Activated naive CD4-positive, alpha-beta T cell treated with anti-CD3 and anti-CD28 coated beads, Interleukin-2, amount 50 U/mL, for 16 hours (primary cell): ENCODE data around the gene P2RX4.
"Not testable (repeated sequence)": the region's sequence is repeated elsewhere in the genome, so short reads cannot be mapped to it uniquely, and the experiment has no call there.

Source experiments
- DNase-seq: peaks from one replicate; pipeline ENCODE4 v3.0.0-alpha.2; 2020

The P2RX4 gene, protein sequence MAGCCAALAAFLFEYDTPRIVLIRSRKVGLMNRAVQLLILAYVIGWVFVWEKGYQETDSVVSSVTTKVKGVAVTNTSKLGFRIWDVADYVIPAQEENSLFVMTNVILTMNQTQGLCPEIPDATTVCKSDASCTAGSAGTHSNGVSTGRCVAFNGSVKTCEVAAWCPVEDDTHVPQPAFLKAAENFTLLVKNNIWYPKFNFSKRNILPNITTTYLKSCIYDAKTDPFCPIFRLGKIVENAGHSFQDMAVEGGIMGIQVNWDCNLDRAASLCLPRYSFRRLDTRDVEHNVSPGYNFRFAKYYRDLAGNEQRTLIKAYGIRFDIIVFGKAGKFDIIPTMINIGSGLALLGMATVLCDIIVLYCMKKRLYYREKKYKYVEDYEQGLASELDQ

DNA sequence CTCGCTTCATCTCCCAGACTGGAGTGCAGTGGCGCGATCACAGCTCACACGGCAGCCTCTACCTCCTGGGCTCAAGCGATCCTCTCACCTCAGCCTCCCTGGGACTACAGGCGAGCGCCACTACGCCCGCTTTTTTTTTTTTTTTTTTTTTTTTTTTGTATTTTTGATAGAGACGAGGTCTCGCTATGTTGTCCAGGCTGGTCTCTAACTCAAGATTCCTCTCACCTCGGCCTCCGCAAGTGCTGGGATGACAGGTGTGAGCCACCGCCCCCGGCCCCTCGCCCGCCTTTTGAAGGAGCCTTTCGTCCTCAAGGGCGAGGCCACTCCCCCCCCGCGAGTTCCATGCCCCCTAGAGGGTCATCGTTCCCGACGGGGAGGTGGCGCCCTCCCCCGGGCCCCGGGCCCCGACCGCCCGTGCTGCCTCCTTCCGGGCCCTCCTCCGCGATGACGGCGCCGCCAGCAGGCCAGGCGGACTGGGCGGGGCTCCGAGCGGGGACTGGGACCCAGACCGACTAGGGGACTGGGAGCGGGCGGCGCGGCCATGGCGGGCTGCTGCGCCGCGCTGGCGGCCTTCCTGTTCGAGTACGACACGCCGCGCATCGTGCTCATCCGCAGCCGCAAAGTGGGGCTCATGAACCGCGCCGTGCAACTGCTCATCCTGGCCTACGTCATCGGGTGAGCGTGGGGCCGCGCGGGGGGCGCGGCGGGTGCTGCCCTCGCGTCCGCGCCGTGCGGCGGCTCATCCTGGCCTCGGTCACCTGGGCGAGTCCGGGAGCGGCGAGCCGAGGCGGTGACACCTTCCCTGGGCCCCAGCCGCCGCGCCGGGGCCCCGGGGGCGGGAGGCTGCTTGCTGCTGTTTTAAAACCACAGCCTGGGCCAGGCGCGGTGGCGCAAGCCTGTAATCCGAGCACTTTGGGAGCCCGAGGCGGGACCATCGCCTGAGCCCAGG lies at the start of gene P2RX4:
P2RX4 (plus strand) TSS at position 506 of the 949 bp plus-strand sequence; CDS start at position 542, 36 bp downstream.
- DNase-seq, result peak; percentile 83

DNA sequence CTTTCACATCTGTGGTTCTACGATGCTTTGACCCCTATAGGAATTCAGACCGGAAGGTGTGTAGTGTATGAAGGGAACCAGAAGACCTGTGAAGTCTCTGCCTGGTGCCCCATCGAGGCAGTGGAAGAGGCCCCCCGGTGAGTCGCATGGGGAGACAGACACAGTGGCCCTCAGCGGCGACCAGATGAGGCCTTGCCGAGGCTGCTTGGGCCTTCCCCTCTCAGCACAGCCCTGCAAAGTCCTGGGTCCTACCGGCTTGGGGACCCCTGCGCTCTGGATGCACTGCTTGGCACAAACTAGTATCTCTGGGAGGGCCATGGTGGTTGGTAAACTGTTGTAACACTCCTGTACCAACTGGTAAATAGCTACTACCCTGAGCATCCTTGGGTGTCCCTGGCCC lies 47.5 kb upstream of the P2RX4 start:
- DNase-seq, result no peak

DNA sequence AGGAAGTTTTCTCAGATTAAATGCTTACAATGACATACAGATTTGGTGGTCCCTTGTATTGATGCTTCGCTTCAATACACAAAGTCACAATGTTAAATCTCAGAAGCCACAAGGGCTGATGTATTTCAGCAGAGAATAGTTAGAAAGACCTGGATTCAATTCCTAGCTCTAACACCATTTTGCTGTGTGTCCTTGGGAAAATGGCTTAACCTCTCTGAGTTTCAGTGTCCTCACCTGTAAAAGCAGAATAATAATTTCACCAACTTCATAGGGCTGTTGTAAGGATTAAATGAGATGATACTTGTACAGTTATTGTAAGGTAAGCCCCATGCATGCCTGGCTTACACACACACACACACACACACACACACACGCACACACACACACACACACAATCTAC lies 46.9 kb upstream of the P2RX4 start:
- DNase-seq, result no peak

DNA sequence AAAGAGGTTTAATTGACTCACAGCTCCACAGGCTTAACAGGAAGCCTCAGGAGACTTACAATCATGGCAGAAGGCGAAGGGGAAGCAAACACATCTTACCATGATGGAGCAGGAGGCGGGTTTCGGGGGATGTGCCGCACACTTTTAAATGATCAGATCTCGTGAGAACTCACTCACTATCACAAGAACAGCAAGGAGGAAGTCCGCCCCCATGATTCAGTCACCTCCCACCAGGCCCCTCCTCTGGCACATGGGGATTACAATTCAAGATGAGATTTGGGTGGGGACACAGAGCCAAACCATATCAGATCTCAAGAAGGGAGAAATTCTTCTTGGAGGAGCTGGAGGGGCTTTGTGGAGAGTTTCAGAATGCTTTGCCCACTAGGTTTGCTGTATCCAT lies 45.1 kb upstream of the P2RX4 start:
- not testable (repeated sequence) for DNase-seq

DNA sequence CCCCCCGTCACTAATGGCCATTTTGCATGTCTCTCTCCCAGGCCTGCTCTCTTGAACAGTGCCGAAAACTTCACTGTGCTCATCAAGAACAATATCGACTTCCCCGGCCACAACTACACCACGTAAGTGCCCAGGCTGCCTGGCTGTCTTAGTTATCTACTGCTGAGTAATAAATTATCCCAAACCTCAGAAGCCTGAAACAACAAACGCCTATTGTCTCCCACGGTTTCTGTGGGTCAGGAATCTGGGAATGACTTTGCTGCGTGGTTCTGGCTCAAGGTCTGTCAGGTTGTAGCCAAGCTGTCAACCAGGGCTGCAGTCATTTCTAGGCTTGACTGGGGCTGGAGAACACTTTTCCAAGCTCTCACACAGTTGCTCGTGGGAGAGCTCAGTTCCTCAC lies 44.6 kb upstream of the P2RX4 start:
- DNase-seq, result no peak

DNA sequence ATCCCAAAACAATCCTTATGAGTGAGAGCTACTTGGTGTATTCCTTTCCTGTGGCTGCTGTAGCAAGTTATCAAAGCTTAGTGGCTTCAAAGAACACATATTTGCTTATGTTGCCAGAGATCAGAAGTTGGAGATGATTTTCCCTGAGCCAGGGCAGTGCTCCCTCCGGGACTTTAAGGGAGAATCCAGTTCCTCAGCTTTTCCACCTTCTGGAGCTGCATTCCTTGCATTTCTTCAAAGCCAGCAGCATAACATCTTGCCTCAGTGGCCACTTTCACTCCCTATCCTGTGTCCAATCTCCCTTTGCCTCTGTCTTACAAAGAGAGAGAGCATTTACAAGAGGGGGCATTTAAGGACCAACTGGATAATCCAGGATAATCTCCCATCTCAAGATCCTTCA lies 43.6 kb upstream of the P2RX4 start:
- no peak for DNase-seq

DNA sequence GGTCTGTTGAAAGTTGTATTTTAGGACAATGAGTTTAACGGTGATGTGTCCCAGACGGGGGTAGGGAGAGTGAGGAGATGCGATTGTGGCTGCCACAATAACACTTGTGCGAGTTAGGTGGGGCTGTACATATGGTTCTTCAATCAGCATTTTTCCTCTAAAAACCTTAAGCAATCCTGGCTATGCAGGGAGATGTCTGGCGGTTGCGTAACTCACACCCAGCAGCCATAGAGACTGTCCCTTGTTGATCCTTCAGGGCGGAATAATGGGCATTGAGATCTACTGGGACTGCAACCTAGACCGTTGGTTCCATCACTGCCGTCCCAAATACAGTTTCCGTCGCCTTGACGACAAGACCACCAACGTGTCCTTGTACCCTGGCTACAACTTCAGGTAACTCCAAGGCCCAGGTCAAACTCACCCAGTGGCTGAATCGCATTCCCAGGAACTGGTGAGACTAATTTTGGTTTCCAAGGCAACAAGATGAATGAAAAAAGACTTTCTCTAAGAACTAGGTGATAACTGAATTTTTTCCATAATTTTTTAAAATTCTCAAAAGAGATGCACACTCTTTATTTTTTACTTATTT lies 42.6 kb upstream of the P2RX4 start:
- no peak for DNase-seq

DNA sequence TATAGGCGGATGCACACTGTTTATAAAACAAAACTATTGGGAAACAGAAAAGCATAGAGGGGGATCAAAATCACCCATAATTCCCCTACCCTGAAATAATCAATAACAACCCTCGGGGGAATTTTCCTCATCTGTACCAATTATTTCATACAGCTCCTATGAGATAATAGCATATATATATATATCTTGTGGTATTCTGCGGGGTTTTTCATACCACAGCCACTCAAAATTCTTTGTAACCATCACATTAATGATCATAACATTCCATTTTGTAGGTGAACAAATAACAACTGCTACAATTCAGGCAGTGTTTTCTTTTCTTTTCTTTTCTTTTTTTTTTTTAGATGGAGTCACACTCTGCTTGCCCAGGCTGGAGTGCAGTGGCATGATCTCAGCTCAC lies 42.0 kb upstream of the P2RX4 start:
- no peak for DNase-seq

DNA sequence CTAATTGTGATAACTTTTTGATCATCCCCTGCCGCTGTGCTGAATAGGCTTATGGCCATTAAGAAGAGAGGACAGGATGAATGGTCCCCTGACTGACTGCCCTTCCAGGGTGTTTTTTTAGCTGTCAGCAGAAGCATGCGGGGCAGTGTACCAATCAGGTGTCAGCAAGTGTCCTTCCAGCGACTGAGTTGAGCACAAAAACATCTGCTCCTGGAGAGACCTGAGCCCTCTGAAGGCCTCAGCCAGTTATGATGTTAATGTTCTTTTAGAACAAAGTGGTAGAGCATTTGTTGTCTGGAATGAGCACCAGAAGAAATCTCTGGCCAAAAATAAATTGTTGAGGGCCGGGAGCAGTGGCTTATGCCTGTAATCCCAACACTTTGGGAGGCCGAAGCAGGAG lies 39.8 kb upstream of the P2RX4 start:
- DNase-seq, result no peak

DNA sequence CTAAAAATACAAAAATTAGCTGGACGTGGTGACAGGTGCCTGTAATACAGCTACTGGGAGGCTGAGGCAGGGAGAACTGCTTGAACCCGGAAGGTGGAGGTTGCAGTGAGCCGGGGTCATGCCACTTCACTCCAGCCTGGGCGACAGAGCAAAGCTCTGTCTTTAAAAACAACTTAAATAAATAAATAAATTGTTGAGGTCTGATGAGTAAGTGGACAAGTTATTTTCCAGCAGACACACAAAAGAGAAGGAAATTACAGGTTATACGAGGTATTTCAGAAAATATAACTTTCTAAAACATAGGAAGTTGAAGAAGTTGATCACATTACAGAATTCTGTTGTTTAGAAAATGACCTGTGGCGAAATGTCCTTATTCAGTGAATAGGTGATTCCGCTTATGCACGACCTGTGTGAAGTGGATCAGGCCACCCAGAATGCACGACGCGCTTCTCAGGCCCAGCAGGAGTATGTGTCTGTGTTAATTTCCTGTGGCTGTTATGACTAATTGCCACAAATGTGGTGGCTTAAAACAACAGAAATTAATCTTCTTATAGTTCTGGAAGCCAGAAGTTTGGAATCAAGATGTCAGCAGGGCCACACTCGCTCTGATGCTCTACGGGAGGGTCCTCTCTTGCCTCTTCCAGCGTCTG lies 39.2 kb upstream of the P2RX4 start:
- no peak for DNase-seq

DNA sequence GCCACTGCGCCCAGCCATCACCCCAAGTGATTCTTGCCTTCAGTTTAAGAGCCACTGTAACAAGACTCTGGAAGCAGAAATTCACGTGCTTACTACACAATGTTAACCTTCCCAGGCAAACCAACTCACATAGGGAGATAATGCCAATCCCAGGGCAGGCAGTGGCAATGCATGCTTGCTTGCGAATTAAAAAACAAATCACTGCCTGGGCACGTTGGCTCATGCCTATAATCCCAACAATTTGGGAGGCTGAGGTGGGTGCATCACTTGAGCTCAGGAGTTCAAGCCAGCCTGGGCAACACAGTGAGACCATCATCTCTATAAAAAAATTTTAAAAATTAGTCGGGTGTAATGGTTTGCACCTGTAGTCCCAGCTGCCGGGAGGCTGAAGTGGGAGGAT lies 37.8 kb upstream of the P2RX4 start:
- no peak for DNase-seq

DNA sequence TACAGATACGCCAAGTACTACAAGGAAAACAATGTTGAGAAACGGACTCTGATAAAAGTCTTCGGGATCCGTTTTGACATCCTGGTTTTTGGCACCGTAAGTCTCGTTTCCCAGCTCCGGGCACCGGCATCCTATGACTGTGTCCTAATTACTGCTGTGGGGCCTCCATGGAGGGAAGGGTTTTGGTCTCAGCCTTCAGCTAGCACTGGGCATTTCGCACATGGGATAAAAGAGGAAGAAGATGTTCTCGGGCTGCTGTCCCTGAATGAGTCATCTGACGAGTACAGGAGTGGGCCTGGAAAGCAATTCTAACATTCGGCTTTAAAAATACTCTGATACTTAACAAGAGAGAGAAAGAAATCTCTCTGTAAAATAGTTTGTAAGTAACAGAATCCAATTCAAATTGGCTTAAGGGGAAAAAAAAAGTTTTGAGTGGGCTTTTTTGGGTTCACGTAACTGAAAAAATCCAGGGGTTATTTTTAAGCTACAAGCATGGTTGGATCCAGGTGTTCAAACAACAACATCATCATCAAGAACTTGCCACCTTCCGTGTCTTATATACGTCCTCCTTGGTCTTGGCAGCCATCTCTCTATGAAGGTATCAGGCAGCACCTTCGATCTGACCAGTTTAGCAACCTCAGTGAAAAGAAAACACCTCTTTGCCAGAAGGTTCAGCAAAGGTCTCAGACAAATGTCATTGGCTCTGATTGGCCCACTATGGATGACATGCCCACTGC lies 34.4 kb upstream of the P2RX4 start:
- DNase-seq, result no peak

DNA sequence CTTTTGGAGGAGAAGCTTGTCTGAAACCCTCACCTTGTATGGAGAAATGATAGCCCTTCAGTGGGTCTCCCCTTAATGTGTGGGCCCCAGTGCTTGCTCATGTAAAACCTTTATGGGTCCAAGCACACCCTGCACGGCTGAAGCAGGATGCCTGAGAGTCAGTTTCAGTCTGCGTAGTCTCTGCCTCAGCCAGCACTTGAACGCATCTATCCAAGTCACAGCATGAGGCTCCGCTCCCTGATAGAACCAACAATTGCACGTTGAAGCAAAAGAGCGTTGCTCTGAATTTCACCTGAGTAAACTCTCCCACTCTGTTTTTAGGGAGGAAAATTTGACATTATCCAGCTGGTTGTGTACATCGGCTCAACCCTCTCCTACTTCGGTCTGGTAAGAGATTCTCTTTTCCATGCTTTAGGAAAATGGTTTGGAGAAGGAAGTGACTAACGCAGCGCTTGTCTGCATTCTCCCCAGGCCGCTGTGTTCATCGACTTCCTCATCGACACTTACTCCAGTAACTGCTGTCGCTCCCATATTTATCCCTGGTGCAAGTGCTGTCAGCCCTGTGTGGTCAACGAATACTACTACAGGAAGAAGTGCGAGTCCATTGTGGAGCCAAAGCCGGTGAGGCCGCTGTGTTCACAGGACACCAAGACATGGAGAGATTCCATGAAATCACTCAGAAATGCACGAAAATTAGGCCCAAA lies 33.0 kb upstream of the P2RX4 start:
- no peak for DNase-seq

DNA sequence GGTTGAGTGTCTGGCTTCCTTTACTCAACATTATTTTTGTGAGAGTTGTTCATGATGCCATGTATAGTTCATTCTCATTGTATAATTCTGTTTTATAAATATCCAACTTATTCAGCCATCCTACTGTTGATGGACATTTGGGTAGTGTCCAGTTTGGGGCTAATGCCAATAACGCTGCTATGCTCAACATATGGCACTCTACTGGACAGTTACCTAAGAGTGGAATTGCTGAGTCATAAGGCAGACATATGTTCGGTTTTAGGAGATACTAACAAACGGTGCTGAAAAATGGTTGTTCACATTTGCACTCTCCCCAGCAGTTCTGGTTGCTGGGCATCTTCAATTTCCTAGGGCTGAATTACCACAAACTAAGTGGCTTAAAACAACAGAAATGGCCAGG lies 28.7 kb upstream of the P2RX4 start:
- DNase-seq, result no peak

DNA sequence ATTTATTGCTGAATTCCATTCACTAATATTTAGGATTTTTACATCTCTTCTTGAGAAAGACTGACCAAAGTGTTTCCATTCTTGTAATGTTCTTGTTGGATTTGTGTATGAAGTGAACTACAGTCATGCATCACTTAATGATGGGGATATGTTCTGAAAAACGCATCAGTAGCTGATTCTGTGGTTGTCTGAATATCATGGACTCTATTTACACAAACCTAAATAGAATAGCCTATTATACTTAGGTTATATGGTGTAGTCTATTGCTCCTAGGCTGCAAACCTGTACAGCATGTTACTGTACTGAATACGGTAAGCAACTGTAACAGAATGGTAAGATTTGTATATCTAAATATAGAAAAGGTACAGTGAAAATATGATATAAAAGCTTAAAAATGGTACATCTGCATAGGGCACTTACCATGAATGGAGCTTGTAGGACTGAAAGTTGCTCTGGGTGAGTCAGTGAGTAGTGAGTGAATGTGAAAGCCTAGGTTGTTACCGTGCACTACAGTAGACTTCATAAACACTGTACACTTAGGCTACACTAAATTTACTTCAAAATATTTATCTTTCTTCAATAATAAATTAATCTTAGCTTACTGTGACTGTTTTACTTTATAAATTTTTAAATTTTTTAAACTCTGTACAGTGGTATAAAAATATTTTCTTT lies 27.6 kb upstream of the P2RX4 start:
- DNase-seq, result no peak

DNA sequence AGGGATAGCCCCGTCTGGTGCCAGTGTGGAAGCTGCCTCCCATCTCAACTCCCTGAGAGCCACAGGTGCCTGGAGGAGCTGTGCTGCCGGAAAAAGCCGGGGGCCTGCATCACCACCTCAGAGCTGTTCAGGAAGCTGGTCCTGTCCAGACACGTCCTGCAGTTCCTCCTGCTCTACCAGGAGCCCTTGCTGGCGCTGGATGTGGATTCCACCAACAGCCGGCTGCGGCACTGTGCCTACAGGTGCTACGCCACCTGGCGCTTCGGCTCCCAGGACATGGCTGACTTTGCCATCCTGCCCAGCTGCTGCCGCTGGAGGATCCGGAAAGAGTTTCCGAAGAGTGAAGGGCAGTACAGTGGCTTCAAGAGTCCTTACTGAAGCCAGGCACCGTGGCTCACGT lies 25.5 kb upstream of the P2RX4 start:
- no peak for DNase-seq

DNA sequence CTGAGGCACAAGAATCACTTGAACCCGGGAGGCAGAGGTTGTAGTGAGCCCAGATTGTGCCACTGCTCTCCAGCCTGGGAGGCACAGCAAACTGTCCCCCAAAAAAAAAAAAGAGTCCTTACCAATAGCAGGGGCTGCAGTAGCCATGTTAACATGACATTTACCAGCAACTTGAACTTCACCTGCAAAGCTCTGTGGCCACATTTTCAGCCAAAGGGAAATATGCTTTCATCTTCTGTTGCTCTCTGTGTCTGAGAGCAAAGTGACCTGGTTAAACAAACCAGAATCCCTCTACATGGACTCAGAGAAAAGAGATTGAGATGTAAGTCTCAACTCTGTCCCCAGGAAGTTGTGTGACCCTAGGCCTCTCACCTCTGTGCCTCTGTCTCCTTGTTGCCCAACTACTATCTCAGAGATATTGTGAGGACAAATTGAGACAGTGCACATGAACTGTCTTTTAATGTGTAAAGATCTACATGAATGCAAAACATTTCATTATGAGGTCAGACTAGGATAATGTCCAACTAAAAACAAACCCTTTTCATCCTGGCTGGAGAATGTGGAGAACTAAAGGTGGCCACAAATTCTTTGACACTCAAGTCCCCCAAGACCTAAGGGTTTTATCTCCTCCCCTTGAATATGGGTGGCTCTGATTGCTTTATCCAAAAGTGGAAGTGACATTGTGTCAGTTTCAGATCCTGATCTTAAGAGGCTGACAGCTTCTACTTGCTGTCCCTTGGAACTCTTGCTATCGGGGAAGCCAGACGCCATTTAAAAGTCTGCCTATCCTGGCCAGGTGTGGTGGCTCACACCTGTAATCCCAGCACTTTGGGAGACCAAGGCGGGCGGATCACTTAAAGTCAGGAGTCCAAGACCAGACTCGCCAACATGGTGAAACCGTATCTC lies 24.7 kb upstream of the P2RX4 start:
- DNase-seq, result no peak

DNA sequence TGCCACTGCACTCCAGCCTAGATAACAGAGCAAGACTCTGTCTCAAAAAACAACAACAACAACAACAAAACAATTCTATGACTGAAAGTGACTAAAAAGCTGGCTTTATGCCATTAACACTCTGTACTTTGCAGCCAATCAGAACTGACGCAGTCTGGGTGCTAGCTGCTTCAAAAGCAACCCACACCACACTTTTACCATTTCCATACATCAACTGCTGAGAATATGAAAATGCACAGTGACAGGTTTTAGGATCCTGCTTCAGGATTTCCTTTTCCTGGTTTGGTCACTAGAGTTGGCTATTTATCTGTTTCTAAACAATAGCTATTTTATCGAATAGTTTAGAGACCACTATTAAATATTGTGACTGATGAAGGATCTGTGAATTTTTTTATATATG lies 23.1 kb upstream of the P2RX4 start:
- no peak for DNase-seq

DNA sequence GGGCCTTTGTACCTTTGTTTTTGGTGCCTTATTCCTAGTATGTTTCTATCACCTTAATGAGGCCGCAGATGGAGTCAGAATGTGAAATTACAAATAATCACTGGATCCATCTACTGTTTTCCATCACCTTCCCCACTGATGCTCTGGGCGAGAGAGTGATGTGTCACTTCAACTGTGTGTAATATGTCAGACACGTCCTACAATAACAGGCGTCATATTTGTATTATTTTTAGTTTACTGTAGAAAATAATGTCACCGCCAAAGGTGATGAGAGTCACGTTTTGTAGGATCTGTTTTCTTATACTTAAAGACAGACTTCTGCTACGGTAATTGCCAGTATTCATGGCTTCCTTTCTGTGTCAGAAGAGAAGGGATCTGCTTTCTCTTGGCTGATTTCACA lies 22.4 kb upstream of the P2RX4 start:
- no peak for DNase-seq

DNA sequence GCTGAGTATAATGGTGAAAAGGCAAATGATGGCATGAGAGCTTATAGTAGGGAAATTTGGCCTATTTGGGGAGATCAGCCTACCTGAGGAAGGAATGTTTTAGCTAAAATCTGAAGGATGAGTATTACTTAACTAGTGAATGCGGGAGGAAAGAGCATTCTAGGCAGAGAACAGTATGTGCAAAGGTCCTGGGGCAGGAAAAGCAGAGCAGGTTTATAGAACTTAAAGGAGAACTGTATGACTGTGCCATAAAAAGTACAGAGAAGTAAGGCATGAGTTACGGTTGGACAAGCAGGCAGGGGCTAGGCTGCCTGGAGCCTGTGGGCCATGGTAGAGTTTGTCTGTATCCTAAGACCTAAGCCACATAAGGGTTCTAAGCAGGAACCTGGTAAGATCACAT lies 21.7 kb upstream of the P2RX4 start:
- DNase-seq, result no peak
